CD14-positive monocyte (primary cell): ENCODE data around the gene MKI67. TPM values are rescaled to one million over a fixed set of nuclear protein-coding genes. Genes with fewer than 3 reads are reported as not detected.
A peak's percentile ranks its signal among the peaks of the same experiment; 100 is the strongest.

Source experiments
- DNase-seq, 3 donors: peaks; one replicate each; pipeline ENCODE4 v3.0.0-alpha.2; 2011 to 2022
- H2AFZ ChIP-seq: 2 replicates; pipeline ENCODE4 v1.6.0; 2012; ENCODE audit warnings: mild to moderate bottlenecking, low read depth, low read length, inconsistent platforms; ENCODE audit not compliant: insufficient read depth, poor library complexity, severe bottlenecking
- H3K27ac ChIP-seq, 2 donors: 1 replicate in 1 of 2; 2 replicates in 1 of 2; pipeline ENCODE4 v1.5.1; 2012 to 2013; ENCODE audit warnings: low read length in 2 of 2, control low read depth in 1 of 2, inconsistent platforms in 1 of 2, low read depth in 1 of 2, mild to moderate bottlenecking in 1 of 2
- H3K27me3 ChIP-seq, 2 donors: one replicate each; pipeline versions ENCODE4 v1.6.0 to v1.6.1; 2011 to 2013; ENCODE audit warnings: low read length in 2 of 2; ENCODE audit not compliant: control insufficient read depth in 2 of 2, insufficient read depth in 2 of 2
- H3K36me3 ChIP-seq, 2 donors: replicated peaks in 1 of 2; 1 replicate in 1 of 2; 2 replicates in 1 of 2; pipeline versions ENCODE4 v1.5.1 to v1.6.1; 2012 to 2013; ENCODE audit warnings: low read length in 2 of 2, control low read depth in 1 of 2, inconsistent platforms in 1 of 2, mild to moderate bottlenecking in 1 of 2; ENCODE audit not compliant: insufficient read depth in 2 of 2, control insufficient read depth in 1 of 2
- H3K4me1 ChIP-seq, 2 donors: 1 replicate in 1 of 2; 2 replicates in 1 of 2; pipeline versions ENCODE4 v1.5.1 to v1.6.1; 2012 to 2013; ENCODE audit warnings: low read length in 2 of 2, control low read depth in 1 of 2, inconsistent platforms in 1 of 2, mild to moderate bottlenecking in 1 of 2, moderate library complexity in 1 of 2; ENCODE audit not compliant: insufficient read depth in 2 of 2, control insufficient read depth in 1 of 2
- H3K4me2 ChIP-seq: replicated peaks from 2 replicates; pipeline ENCODE3; 2012; ENCODE audit warnings: low read length, moderate library complexity, mild to moderate bottlenecking; ENCODE audit not compliant: poor library complexity, severe bottlenecking; ENCODE audit errors: extremely low read depth
- H3K4me3 ChIP-seq, 3 experiments: fragments of 200-600 bp in 1 of 3; sonication (generic) in 1 of 3; replicated peaks in 1 of 3; 1 replicate in 2 of 3; 2 replicates in 1 of 3; pipeline ENCODE4 v1.5.1; 2011 to 2013; ENCODE audit warnings: low read length in 3 of 3, mild to moderate bottlenecking in 3 of 3, control low read depth in 2 of 3, low read depth in 2 of 3, inconsistent platforms in 1 of 3, moderate library complexity in 1 of 3
- H3K79me2 ChIP-seq: 2 replicates; pipeline ENCODE4 v1.6.0; 2012; ENCODE audit warnings: mild to moderate bottlenecking, control low read depth, inconsistent platforms, low read length, moderate library complexity; ENCODE audit not compliant: insufficient read depth
- H3K9ac ChIP-seq: 2 replicates; pipeline ENCODE4 v1.6.0; 2017; ENCODE audit warnings: low read length, mild to moderate bottlenecking; ENCODE audit not compliant: insufficient read depth, poor library complexity, severe bottlenecking
- H3K9me3 ChIP-seq, 2 donors: replicated peaks in 1 of 2; 1 replicate in 1 of 2; 2 replicates in 1 of 2; pipeline versions ENCODE4 v1.5.1 to v1.6.1; 2012 to 2013; ENCODE audit warnings: low read length in 2 of 2, control low read depth in 1 of 2; ENCODE audit not compliant: control insufficient read depth in 1 of 2, insufficient read depth in 1 of 2
- H4K20me1 ChIP-seq: 2 replicates; pipeline ENCODE4 v1.6.0; 2012; ENCODE audit warnings: mild to moderate bottlenecking, low read length, control low read depth, moderate library complexity; ENCODE audit not compliant: insufficient read depth
- H3K27ac Mint-ChIP-seq, 7 donors: one replicate each; pipeline ENCODE4 v1.8.0; 2020; ENCODE audit warnings: mild to moderate bottlenecking in 7 of 7, mixed read lengths in 7 of 7, moderate library complexity in 6 of 7, inconsistent platforms in 2 of 7
- H3K27me3 Mint-ChIP-seq, 3 donors: one replicate each; pipeline ENCODE4 v1.8.0; 2021 to 2022; ENCODE audit warnings: low read depth in 3 of 3, mild to moderate bottlenecking in 3 of 3, mixed read lengths in 3 of 3, moderate library complexity in 3 of 3, inconsistent platforms in 1 of 3
- H3K36me3 Mint-ChIP-seq, 2 donors: one replicate each; pipeline ENCODE4 v1.8.0; 2020; ENCODE audit warnings: mixed read lengths in 2 of 2, inconsistent platforms in 1 of 2, mild to moderate bottlenecking in 1 of 2
- H3K4me1 Mint-ChIP-seq: one replicate; pipeline ENCODE4 v1.8.0; 2020; ENCODE audit warnings: mild to moderate bottlenecking, mixed read lengths
- H3K4me3 Mint-ChIP-seq, 2 donors: one replicate each; pipeline ENCODE4 v1.8.0; 2020; ENCODE audit warnings: mild to moderate bottlenecking in 2 of 2, mixed read lengths in 2 of 2, moderate library complexity in 1 of 2
- H3K9me3 Mint-ChIP-seq, 7 donors: one replicate each; pipeline ENCODE4 v1.8.0; 2020 to 2022; ENCODE audit warnings: mixed read lengths in 7 of 7, mild to moderate bottlenecking in 6 of 7, moderate library complexity in 6 of 7, inconsistent platforms in 2 of 7
- CTCF ChIP-seq: fragments of 200-600 bp; IDR thresholded peaks from one replicate; pipeline ENCODE4 v1.8.0; 2022; ENCODE audit warnings: antibody characterized with exemption, mild to moderate bottlenecking
- WGBS: methylation state at CpG from one replicate; pipeline ENCODE4 v1.1.5; 2013; ENCODE audit warnings: missing lambda C conversion rate; ENCODE audit not compliant: insufficient coverage; 5-methylcytosine and 5-hydroxymethylcytosine counted together
- intact Hi-C, 2 donors: fragments of 100-400 bp; cut with micrococcal nuclease; formaldehyde crosslinking; loops; one replicate each; pipeline versions ENCODE4 v1.15.0 to v1.15.1; 2023
- polyA plus RNA-seq, 3 donors: library from polyadenylated mRNA; depleted of rRNA in 1 of 3; unstranded in 2 of 3; stranded (reverse) in 1 of 3; fragments of 300-500 nt in 2 of 3; fragments of >200 nt in 1 of 3; fragmentation: Illumina TruSeq in 2 of 3; gene quantifications; 1 replicate in 2 of 3; 2 replicates in 1 of 3; pipeline ENCODE4 v1.2.3, GENCODE V29; 2012 to 2021

The MKI67 gene
- polyA plus RNA-seq, 3 donors, result 0.02 to 0.05 TPM; not detected in 1

GRCh38 chr10:128058106-128058749 lies 68.0 kb downstream of the MKI67 start:
- TF ChIP-seq CTCF, result no peak
- H2AFZ ChIP-seq, result no peak overlapping the region
- peaks cover 93 to 99% of the 10 kb centered on the region in 2 donors for H3K4me1 ChIP-seq
- H3K36me3 Mint-ChIP-seq, result peaks cover 90 to 96% of the 10 kb centered on the region in 2 donors
- H3K27me3 Mint-ChIP-seq, result peaks cover 0 to 6% (median 0%) of the 10 kb centered on the region in 3 donors
- peaks cover 84 to 86% of the 10 kb centered on the region in 2 donors for H3K36me3 ChIP-seq
- peaks cover 60% of the 10 kb centered on the region for H3K79me2 ChIP-seq
- H4K20me1 ChIP-seq, result peaks cover 76% of the 10 kb centered on the region
- H3K9me3 Mint-ChIP-seq, result peaks cover 0 to 1% (median 0%) of the 10 kb centered on the region in 7 donors
- no peak overlapping the region for H3K4me2 ChIP-seq
- H3K27me3 ChIP-seq, result no peaks in the 10 kb centered on the region
- peak in 1 of 3 donors; percentile 2 for DNase-seq
- H3K4me1 Mint-ChIP-seq, result peaks cover 94% of the 10 kb centered on the region
- WGBS, result 100% methylated on average over 6 of the region's 9 CpGs
- H3K4me3 ChIP-seq, result no peak overlapping the region
- no peak overlapping the region for H3K4me3 Mint-ChIP-seq
- peak overlapping the region; percentile 53 to 59 for H3K27ac ChIP-seq
- H3K27ac Mint-ChIP-seq, result peak overlapping the region; percentile 74 to 100 (median 83)
- H3K9ac ChIP-seq, result no peak overlapping the region
- no peaks in the 10 kb centered on the region for H3K9me3 ChIP-seq
- intact Hi-C loops, result no loop called here

- peaks cover 0 to 1% (median 0%) of the 10 kb centered on the region in 7 donors for H3K9me3 Mint-ChIP-seq
- Histone ChIP-seq H3K79me2 (peaks cover 77% of the 10 kb centered on the region), H3K4me1 (peaks cover 93 to 99% of the 10 kb centered on the region in 2 donors), H2AFZ (no peak overlapping the region), H3K4me2 (no peak overlapping the region), H3K36me3 (peaks cover 88 to 94% of the 10 kb centered on the region in 2 donors), H3K27ac (peak overlapping the region; percentile 5 to 7), H4K20me1 (peaks cover 92% of the 10 kb centered on the region), H3K9me3 (no peaks in the 10 kb centered on the region), H3K4me3 (no peak overlapping the region), H3K27me3 (no peaks in the 10 kb centered on the region), H3K9ac (no peak overlapping the region)
- peaks cover 95% of the 10 kb centered on the region for H3K4me1 Mint-ChIP-seq
- H3K27ac Mint-ChIP-seq, result peak overlapping the region; percentile 3 to 100 (median 86)
- no peak overlapping the region for H3K4me3 Mint-ChIP-seq
- intact Hi-C loops, result no loop called here
- no peak for TF ChIP-seq CTCF
- DNase-seq, result no peak
- peaks cover 0 to 4% (median 0%) of the 10 kb centered on the region in 3 donors for H3K27me3 Mint-ChIP-seq
- 95% methylated on average over 15 of the region's 17 CpGs for whole genome bisulfite sequencing
- peaks cover 92 to 96% of the 10 kb centered on the region in 2 donors for H3K36me3 Mint-ChIP-seq
These were observed 69.7 kb downstream of the MKI67 start for GRCh38 chr10:128056303-128057050.
